Measurements from ENCODE around the gene LRCH1.

LRCH1 gene

GRCh38 chr13:46617229-46617721, 64.3 kb downstream of the LRCH1 start:
- peaks cover 38% of the 10 kb centered on the region for H3K4me1 ChIP-seq (ENCODE audit: control insufficient read depth, insufficient read depth, low read length)
- no peaks in the 10 kb centered on the region for H3K27me3 ChIP-seq (ENCODE audit: control insufficient read depth in 1 of 2, insufficient read depth in 2 of 2, low read length in 2 of 2)
- no peaks in the 10 kb centered on the region for H3K36me3 ChIP-seq (ENCODE audit: control insufficient read depth in 2 of 2, insufficient read depth in 2 of 2, low read length in 2 of 2)
- peak overlapping the region; percentile 82 for H3K27ac ChIP-seq (ENCODE audit: low read length)
- no peak overlapping the region for H3K9ac ChIP-seq (ENCODE audit: low read length in 2 of 2)
- H3K4me3 ChIP-seq (ENCODE audit: low read length in 2 of 2) = peak overlapping the region; percentile 40 to 54
- no peaks in the 10 kb centered on the region for H3K9me3 ChIP-seq (ENCODE audit: control insufficient read depth in 2 of 2, low read length in 2 of 2)

GRCh38 chr13:46617885-46618284, 64.9 kb downstream of the LRCH1 start:
- H3K9ac ChIP-seq (ENCODE audit: low read length in 2 of 2) = no peak overlapping the region
- peak overlapping the region; percentile 82 for H3K27ac ChIP-seq (ENCODE audit: low read length)
- H3K4me1 ChIP-seq (ENCODE audit: control insufficient read depth, insufficient read depth, low read length) = peaks cover 40% of the 10 kb centered on the region
- H3K27me3 ChIP-seq (ENCODE audit: control insufficient read depth in 1 of 2, insufficient read depth in 2 of 2, low read length in 2 of 2) = no peaks in the 10 kb centered on the region
- H3K36me3 ChIP-seq (ENCODE audit: control insufficient read depth in 2 of 2, insufficient read depth in 2 of 2, low read length in 2 of 2) = no peaks in the 10 kb centered on the region
- H3K4me3 ChIP-seq (ENCODE audit: low read length in 2 of 2) = peak overlapping the region in 1 of 2 donors; percentile 44
- no peaks in the 10 kb centered on the region for H3K9me3 ChIP-seq (ENCODE audit: control insufficient read depth in 2 of 2, low read length in 2 of 2)

- Histone ChIP-seq H3K9me3 (ENCODE audit: control insufficient read depth in 2 of 2, low read length in 2 of 2) (no peaks in the 10 kb centered on the region), H3K9ac (ENCODE audit: low read length in 2 of 2) (no peak overlapping the region), H3K27me3 (ENCODE audit: control insufficient read depth in 1 of 2, insufficient read depth in 2 of 2, low read length in 2 of 2) (no peaks in the 10 kb centered on the region), H3K4me1 (ENCODE audit: control insufficient read depth, insufficient read depth, low read length) (peaks cover 44% of the 10 kb centered on the region), H3K36me3 (ENCODE audit: control insufficient read depth in 2 of 2, insufficient read depth in 2 of 2, low read length in 2 of 2) (no peaks in the 10 kb centered on the region), H3K27ac (ENCODE audit: low read length) (peak overlapping the region; percentile 56), H3K4me3 (ENCODE audit: low read length in 2 of 2) (no peak overlapping the region)
Measured at GRCh38 chr13:46618694-46619254, 65.8 kb downstream of the LRCH1 start.

GRCh38 chr13:46620029-46620428, 67.1 kb downstream of the LRCH1 start:
- Histone ChIP-seq H3K4me1 (ENCODE audit: control insufficient read depth, insufficient read depth, low read length) (peaks cover 49% of the 10 kb centered on the region), H3K27me3 (ENCODE audit: control insufficient read depth in 1 of 2, insufficient read depth in 2 of 2, low read length in 2 of 2) (no peaks in the 10 kb centered on the region), H3K36me3 (ENCODE audit: control insufficient read depth in 2 of 2, insufficient read depth in 2 of 2, low read length in 2 of 2) (no peaks in the 10 kb centered on the region), H3K9ac (ENCODE audit: low read length in 2 of 2) (no peak overlapping the region), H3K4me3 (ENCODE audit: low read length in 2 of 2) (no peak overlapping the region), H3K27ac (ENCODE audit: low read length) (peak overlapping the region; percentile 56), H3K9me3 (ENCODE audit: control insufficient read depth in 2 of 2, low read length in 2 of 2) (no peaks in the 10 kb centered on the region)

- peak overlapping the region; percentile 56 for H3K27ac ChIP-seq (ENCODE audit: low read length)
- no peaks in the 10 kb centered on the region for H3K9me3 ChIP-seq (ENCODE audit: control insufficient read depth in 2 of 2, low read length in 2 of 2)
- H3K4me3 ChIP-seq (ENCODE audit: low read length in 2 of 2) = no peak overlapping the region
- H3K27me3 ChIP-seq (ENCODE audit: control insufficient read depth in 1 of 2, insufficient read depth in 2 of 2, low read length in 2 of 2) = no peaks in the 10 kb centered on the region
- peaks cover 47% of the 10 kb centered on the region for H3K4me1 ChIP-seq (ENCODE audit: control insufficient read depth, insufficient read depth, low read length)
- no peaks in the 10 kb centered on the region for H3K36me3 ChIP-seq (ENCODE audit: control insufficient read depth in 2 of 2, insufficient read depth in 2 of 2, low read length in 2 of 2)
- H3K9ac ChIP-seq (ENCODE audit: low read length in 2 of 2) = no peak overlapping the region
Measured at GRCh38 chr13:46620471-46620870, 67.5 kb downstream of the LRCH1 start.

DNA sequence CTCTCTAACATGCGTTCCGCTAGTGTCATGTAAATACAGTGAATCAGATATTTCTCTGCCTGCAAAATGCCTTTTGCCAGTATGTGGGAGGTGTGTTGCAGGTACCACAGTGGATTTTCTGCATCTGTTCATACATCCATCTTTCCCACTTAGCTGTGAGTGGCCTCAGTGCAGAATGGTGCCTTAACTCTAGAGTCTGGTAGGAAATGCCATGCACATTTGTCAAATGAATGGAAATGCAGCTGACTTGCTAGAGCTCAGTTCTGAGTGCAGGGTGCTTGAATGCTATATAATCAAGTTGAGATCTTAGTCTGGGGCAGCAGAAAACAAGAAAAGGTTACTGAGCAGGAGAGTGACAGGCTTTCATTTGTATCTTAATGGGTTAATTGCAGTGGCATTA, 68.2 kb downstream of the LRCH1 start:
- H3K27me3 ChIP-seq (ENCODE audit: control insufficient read depth in 1 of 2, insufficient read depth in 2 of 2, low read length in 2 of 2) = no peaks in the 10 kb centered on the region
- no peak overlapping the region for H3K9ac ChIP-seq (ENCODE audit: low read length in 2 of 2)
- peak overlapping the region; percentile 2 to 23 for H3K4me3 ChIP-seq (ENCODE audit: low read length in 2 of 2)
- no peaks in the 10 kb centered on the region for H3K36me3 ChIP-seq (ENCODE audit: control insufficient read depth in 2 of 2, insufficient read depth in 2 of 2, low read length in 2 of 2)
- H3K27ac ChIP-seq (ENCODE audit: low read length) = peak overlapping the region; percentile 56
- H3K4me1 ChIP-seq (ENCODE audit: control insufficient read depth, insufficient read depth, low read length) = peaks cover 46% of the 10 kb centered on the region
- no peaks in the 10 kb centered on the region for H3K9me3 ChIP-seq (ENCODE audit: control insufficient read depth in 2 of 2, low read length in 2 of 2)

- no peaks in the 10 kb centered on the region for H3K9me3 ChIP-seq (ENCODE audit: control insufficient read depth in 2 of 2, low read length in 2 of 2)
- H3K4me1 ChIP-seq (ENCODE audit: control insufficient read depth, insufficient read depth, low read length) = peaks cover 44% of the 10 kb centered on the region
- H3K9ac ChIP-seq (ENCODE audit: low read length in 2 of 2) = peak overlapping the region in 1 of 2 donors; percentile 41
- peak overlapping the region in 1 of 2 donors; percentile 2 for H3K4me3 ChIP-seq (ENCODE audit: low read length in 2 of 2)
- H3K36me3 ChIP-seq (ENCODE audit: control insufficient read depth in 2 of 2, insufficient read depth in 2 of 2, low read length in 2 of 2) = no peaks in the 10 kb centered on the region
- H3K27me3 ChIP-seq (ENCODE audit: control insufficient read depth in 1 of 2, insufficient read depth in 2 of 2, low read length in 2 of 2) = no peaks in the 10 kb centered on the region
- H3K27ac ChIP-seq (ENCODE audit: low read length) = peak overlapping the region; percentile 4
Measured at GRCh38 chr13:46621792-46622629, 69.0 kb downstream of the LRCH1 start.

DNA sequence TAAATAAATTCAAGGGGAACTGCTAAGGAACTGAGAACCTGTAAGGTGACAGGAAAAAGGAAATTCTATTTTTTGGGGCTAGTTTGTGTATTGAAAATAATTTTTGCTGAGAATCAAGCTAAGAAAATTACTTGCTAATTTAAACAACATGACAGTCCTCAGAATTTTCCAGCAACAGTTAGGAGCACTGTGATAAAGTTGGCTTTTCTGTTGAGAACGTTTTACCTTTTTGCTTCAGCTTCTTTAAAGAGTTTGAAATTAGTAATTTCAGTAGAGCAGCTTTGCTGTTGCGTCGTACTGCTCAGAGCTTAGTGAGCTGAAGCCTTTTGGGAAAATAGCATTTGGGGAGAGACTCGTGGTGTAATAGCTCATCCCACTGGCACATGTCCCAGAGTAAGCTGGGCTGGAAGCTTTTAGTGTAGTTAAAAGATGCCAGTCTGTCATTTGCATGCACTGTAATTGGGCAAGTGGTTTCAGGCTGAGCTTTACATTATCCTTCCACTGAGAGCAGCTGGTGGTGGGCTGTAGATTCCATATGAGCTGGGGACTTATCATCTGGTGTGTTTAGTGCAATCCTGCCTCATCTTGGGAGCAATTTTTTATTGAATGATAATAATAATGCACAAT, 69.8 kb downstream of the LRCH1 start:
- H3K9me3 ChIP-seq (ENCODE audit: control insufficient read depth in 2 of 2, low read length in 2 of 2) = no peaks in the 10 kb centered on the region
- H3K36me3 ChIP-seq (ENCODE audit: control insufficient read depth in 2 of 2, insufficient read depth in 2 of 2, low read length in 2 of 2) = no peaks in the 10 kb centered on the region
- H3K9ac ChIP-seq (ENCODE audit: low read length in 2 of 2) = peak overlapping the region in 1 of 2 donors; percentile 41
- H3K4me1 ChIP-seq (ENCODE audit: control insufficient read depth, insufficient read depth, low read length) = peaks cover 37% of the 10 kb centered on the region
- H3K27me3 ChIP-seq (ENCODE audit: control insufficient read depth in 1 of 2, insufficient read depth in 2 of 2, low read length in 2 of 2) = no peaks in the 10 kb centered on the region
- peak overlapping the region; percentile 4 for H3K27ac ChIP-seq (ENCODE audit: low read length)
- H3K4me3 ChIP-seq (ENCODE audit: low read length in 2 of 2) = peak overlapping the region in 1 of 2 donors; percentile 56

DNA sequence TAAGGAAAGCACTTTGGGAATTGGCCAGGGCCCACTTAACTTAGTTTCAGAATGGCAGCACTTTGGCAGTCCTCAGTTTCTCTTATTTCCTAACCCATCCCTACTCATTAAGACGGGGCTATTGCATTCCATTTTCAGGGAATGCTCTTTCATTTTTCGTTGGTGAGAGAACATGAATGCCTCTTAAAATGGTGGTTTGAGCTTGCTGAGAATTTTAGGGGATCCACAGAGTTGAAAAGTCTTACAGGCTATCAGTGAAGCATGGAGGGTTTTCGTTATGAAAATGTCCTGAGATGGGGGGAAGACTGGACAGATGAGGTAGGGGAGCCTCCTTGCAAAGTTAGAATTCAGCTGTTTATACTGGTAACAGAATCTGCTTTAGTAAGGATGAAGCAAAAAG, 71.4 kb downstream of the LRCH1 start:
- Histone ChIP-seq H3K27ac (ENCODE audit: low read length) (no peak overlapping the region), H3K9ac (ENCODE audit: low read length in 2 of 2) (no peak overlapping the region), H3K4me3 (ENCODE audit: low read length in 2 of 2) (peak overlapping the region in 1 of 2 donors; percentile 18), H3K27me3 (ENCODE audit: control insufficient read depth in 1 of 2, insufficient read depth in 2 of 2, low read length in 2 of 2) (no peaks in the 10 kb centered on the region), H3K9me3 (ENCODE audit: control insufficient read depth in 2 of 2, low read length in 2 of 2) (no peaks in the 10 kb centered on the region), H3K36me3 (ENCODE audit: control insufficient read depth in 2 of 2, insufficient read depth in 2 of 2, low read length in 2 of 2) (no peaks in the 10 kb centered on the region), H3K4me1 (ENCODE audit: control insufficient read depth, insufficient read depth, low read length) (peaks cover 31% of the 10 kb centered on the region)

DNA sequence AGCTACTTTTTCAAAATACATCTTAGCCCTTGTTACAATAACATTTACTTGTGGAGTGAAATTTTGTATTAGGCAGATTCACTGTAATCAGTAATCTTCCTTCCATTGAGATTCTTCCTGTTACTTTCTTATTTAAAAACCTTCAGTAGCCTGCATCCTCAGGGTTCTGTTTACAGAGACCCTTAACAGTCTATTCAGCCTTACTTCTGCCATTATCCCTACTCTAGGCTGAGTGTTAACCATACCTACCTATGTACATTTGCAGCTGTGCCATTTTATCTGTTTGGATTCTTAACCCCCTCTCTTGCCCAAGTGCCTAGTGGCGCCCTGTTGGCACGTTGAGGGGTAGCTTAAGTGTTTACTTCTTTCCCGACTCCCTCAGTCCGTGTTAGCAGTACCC, 71.9 kb downstream of the LRCH1 start:
- H3K4me1 ChIP-seq (ENCODE audit: control insufficient read depth, insufficient read depth, low read length) = peaks cover 35% of the 10 kb centered on the region
- no peak overlapping the region for H3K27ac ChIP-seq (ENCODE audit: low read length)
- peak overlapping the region in 1 of 2 donors; percentile 5 for H3K4me3 ChIP-seq (ENCODE audit: low read length in 2 of 2)

More for the DNA sequence above, 71.9 kb downstream of the LRCH1 start:
- no peaks in the 10 kb centered on the region for H3K27me3 ChIP-seq (ENCODE audit: control insufficient read depth in 1 of 2, insufficient read depth in 2 of 2, low read length in 2 of 2)
- no peak overlapping the region for H3K9ac ChIP-seq (ENCODE audit: low read length in 2 of 2)
- H3K9me3 ChIP-seq (ENCODE audit: control insufficient read depth in 2 of 2, low read length in 2 of 2) = no peaks in the 10 kb centered on the region
- no peaks in the 10 kb centered on the region for H3K36me3 ChIP-seq (ENCODE audit: control insufficient read depth in 2 of 2, insufficient read depth in 2 of 2, low read length in 2 of 2)

Data from stomach smooth muscle (tissue), 2 donors.